ENCODE results near the gene LRSAM1. TPM values are rescaled to one million over a fixed set of nuclear protein-coding genes. Genes with fewer than 3 reads are reported as not detected.

The LRSAM1 gene
- total and polyA plus RNA-seq, 2 of the 8 experiments (the other 6 are each of a cell fraction or from before 2014, with no cell fraction given) = 9.7 to 18.3 TPM

- no peak overlapping the region for H3K18ac ChIP-seq (ENCODE audit: extremely low read depth, low read length)
- H3K4me2 ChIP-seq (ENCODE audit: insufficient read depth in 1 of 2, low read depth in 2 of 2, low read length in 2 of 2) = no peak overlapping the region
- H3K27me3 ChIP-seq (replicated peaks in 1 of 4; ENCODE audit: control insufficient read depth in 3 of 4, extremely low read depth in 1 of 4, insufficient read depth in 3 of 4, low read length in 3 of 4) = no peaks in the 10 kb centered on the region
- H3K4me3 ChIP-seq (ENCODE audit: extremely low read depth in 1 of 4, insufficient read depth in 2 of 4, low read depth in 3 of 4, low read length in 4 of 4) = no peak overlapping the region
- DNase-seq (ENCODE audit: low read depth in 1 of 2, low spot score in 2 of 2) (no peak), FAIRE-seq (no peak)
- H2BK20ac ChIP-seq (ENCODE audit: low read length) = no peak overlapping the region
- no peak overlapping the region for H2BK5ac ChIP-seq (ENCODE audit: low read depth, low read length)
- CTCF ChIA-PET (ENCODE audit: partially characterized antibody) = interaction anchor here (0.6 kb wide), 1 partner anchor 486 kb away, joined by 3 read pairs; no protein-coding TSS in a partner anchor
- H3K9me3 ChIP-seq (ENCODE audit: insufficient read depth in 2 of 2, low read depth in 1 of 2, low read length in 1 of 2) = no peaks in the 10 kb centered on the region
- H3K23ac ChIP-seq (ENCODE audit: insufficient read length) = no peak overlapping the region
- H4K91ac ChIP-seq (replicated peaks; ENCODE audit: insufficient read length, low read length) = no peak overlapping the region
- H3K4ac ChIP-seq (replicated peaks; ENCODE audit: insufficient read length, low read depth, low read length) = no peak overlapping the region
- H2AFZ ChIP-seq (ENCODE audit: low read length) = no peak overlapping the region
- H2BK12ac ChIP-seq (ENCODE audit: low read depth, low read length) = no peak overlapping the region
- no peaks in the 10 kb centered on the region for H3K79me1 ChIP-seq (ENCODE audit: low read depth, low read length)
- WGBS, 2 experiments (ENCODE audit: extremely low coverage in 1 of 2, insufficient coverage in 1 of 2, insufficient read length in 1 of 2, insufficient replicate concordance in 2 of 2, low coverage in 1 of 2, low lambda C conversion rate in 2 of 2, missing lambda C conversion rate in 1 of 2) = 89% methylated on average over 4 of the region's 4 CpGs; no CpG with 5 or more reads in 1 of the 2 experiments
- H4K5ac ChIP-seq (ENCODE audit: insufficient read length, low read depth, low read length) = no peak overlapping the region
- no peak overlapping the region for H4K8ac ChIP-seq (ENCODE audit: extremely low read depth, insufficient read depth, low read length)
- no peaks in the 10 kb centered on the region for H3K4me1 ChIP-seq (replicated peaks in 1 of 4; ENCODE audit: control insufficient read depth in 3 of 4, insufficient read depth in 4 of 4, low read length in 3 of 4)
- H2AK5ac ChIP-seq (ENCODE audit: low read depth, low read length) = no peak overlapping the region
- no peak overlapping the region for H3K9ac ChIP-seq (replicated peaks in 1 of 4; ENCODE audit: extremely low read depth in 1 of 4, low read depth in 3 of 4, low read length in 3 of 4)
- POLR2A ChIA-PET (ENCODE audit: partially characterized antibody) = interaction anchor here (0.7 to 2.0 kb wide), 3 partner anchors 12 to 14 kb away, joined by 5 to 6 read pairs (median 6); partner anchors contain the start of genes SLC2A8 and ZNF79
- peaks cover 0 to 2% of the 10 kb centered on the region in 2 experiments for H4K20me1 ChIP-seq (replicated peaks in 1 of 2; ENCODE audit: control insufficient read depth in 1 of 2, insufficient read depth in 2 of 2, low read length in 2 of 2)
- H2BK120ac ChIP-seq (replicated peaks; ENCODE audit: low read depth, low read length) = no peak overlapping the region
- no peak overlapping the region for H2BK15ac ChIP-seq (ENCODE audit: low read length)
- H3K14ac ChIP-seq (ENCODE audit: insufficient read length) = no peak overlapping the region
- H3K56ac ChIP-seq (replicated peaks; ENCODE audit: insufficient read length, low read depth, low read length) = no peak overlapping the region
- TF ChIP-seq HDAC6 (IDR thresholded peaks at IDR 0.05; ENCODE audit: low read depth, low read length) (no peak), TEAD4 (IDR thresholded peaks at IDR 0.05; ENCODE audit: low read depth, low read length) (no peak), JUN (IDR thresholded peaks at IDR 0.05; ENCODE audit: low read depth, low read length) (no peak), NANOG (IDR thresholded peaks at IDR 0.05; ENCODE audit: insufficient read depth, low read depth, low read length, poor library complexity, severe bottlenecking) (no peak), CTCF (IDR thresholded peaks at IDR 0.05; ENCODE audit: control extremely low read depth in 1 of 3, insufficient read depth in 1 of 3, low read depth in 1 of 3, low read length in 3 of 3) (no peak), JUND (IDR thresholded peaks at IDR 0.05; ENCODE audit: low read length) (no peak), CBX8 (IDR thresholded peaks at IDR 0.05; ENCODE audit: borderline replicate concordance, low read depth, low read length) (no peak), EGR1 (IDR thresholded peaks at IDR 0.05; ENCODE audit: borderline replicate concordance, low read depth, low read length) (no peak), BRCA1 (IDR thresholded peaks at IDR 0.05; ENCODE audit: low read depth, low read length) (no peak), ATF3 (IDR thresholded peaks at IDR 0.05; ENCODE audit: insufficient read depth, low read depth, low read length) (no peak), CEBPB (IDR thresholded peaks at IDR 0.05; ENCODE audit: low read depth, low read length) (no peak)
- H3K36me3 ChIP-seq (ENCODE audit: control insufficient read depth in 2 of 4, insufficient read depth in 4 of 4, low read length in 3 of 4) = no peaks in the 10 kb centered on the region
- H3K23me2 ChIP-seq (ENCODE audit: low read depth, low read length) = no peaks in the 10 kb centered on the region
- no peaks in the 10 kb centered on the region for H3K79me2 ChIP-seq (ENCODE audit: control insufficient read depth in 1 of 2, insufficient read depth in 2 of 2, low read length in 2 of 2)
- H3K27ac ChIP-seq (ENCODE audit: low read depth, low read length) = no peak overlapping the region
Measured at GRCh38 chr9:127411122-127411521, 40.2 kb upstream of the LRSAM1 start.

Data from H1 (cell line).